AG04449 (cell line): ENCODE measurements around the gene ZNF341.

Experiments
- CTCF ChIA-PET: fragments of 350-600 bp; formaldehyde crosslinking; extraction: SDS; loops from one replicate; lab custom pipeline; 2021; ENCODE audit warnings: antibody characterized with exemption; lab: Yijun Ruan, JAX
- POLR2A ChIA-PET: fragments of 400-600, 350-600 bp; formaldehyde crosslinking; extraction: SDS; loops from one replicate; lab custom pipeline; 2020; ENCODE audit warnings: antibody characterized with exemption, inconsistent platforms; lab: Yijun Ruan, JAX
- DNase-seq: peaks from one replicate; pipeline ENCODE4 v3.0.0-alpha.2; 2010; ENCODE audit warnings: low read depth, low spot score
- H3K4me3 ChIP-seq: 2 replicates; pipeline ENCODE4 v1.5.1; 2011; ENCODE audit warnings: low read depth, mild to moderate bottlenecking, control low read depth, low read length
- CTCF ChIP-seq: IDR thresholded peaks from one replicate; pipeline ENCODE4 v1.5.1; 2011; ENCODE audit warnings: mild to moderate bottlenecking, moderate library complexity, low read length, control low read depth, inconsistent platforms; ENCODE audit not compliant: insufficient read depth; ENCODE audit errors: missing control alignments

ZNF341 gene

GRCh38 chr20:33710681-33711445 is 20.9 kb upstream of the ZNF341 start:
- no peak for DNase-seq
- no peak overlapping the region for H3K4me3 ChIP-seq
- ChIA-PET CTCF (interaction anchor here (1.0 kb wide), 1 partner anchor 15 kb away, joined by 3 read pairs; no protein-coding TSS in a partner anchor), POLR2A (interaction anchor here (0.9 kb wide), 1 partner anchor 9 kb away, joined by 3 read pairs; the partner anchor contains the start of gene PXMP4)
- TF ChIP-seq CTCF, result no peak

- POLR2A ChIA-PET, result interaction anchor here (0.9 kb wide), 1 partner anchor 8 kb away, joined by 3 read pairs; the partner anchor contains the start of gene PXMP4
Observed at GRCh38 chr20:33711446-33711738, 20.4 kb upstream of the ZNF341 start.

GRCh38 chr20:33713865-33714367 is 17.9 kb upstream of the ZNF341 start:
- POLR2A ChIA-PET, result no interaction called here
- no peak for TF ChIP-seq CTCF
- CTCF ChIA-PET, result interaction anchor here (1.0 to 1.2 kb wide), 2 partner anchors 16 to 47 kb away, joined by 3 read pairs; partner anchors contain the start of gene ACTL10

More at GRCh38 chr20:33711446-33711738, 20.4 kb upstream of the ZNF341 start:
- no peak overlapping the region for H3K4me3 ChIP-seq
- TF ChIP-seq CTCF, result no peak
- CTCF ChIA-PET, result interaction anchor here (1.0 kb wide), 1 partner anchor 14 kb away, joined by 3 read pairs; no protein-coding TSS in a partner anchor
- no peak for DNase-seq

GRCh38 chr20:33716498-33716897 is 15.3 kb upstream of the ZNF341 start:
- no peak for TF ChIP-seq CTCF
- POLR2A ChIA-PET, result no interaction called here
- no peak for DNase-seq
- no peak overlapping the region for H3K4me3 ChIP-seq
- CTCF ChIA-PET, result no interaction called here

More at GRCh38 chr20:33713865-33714367, 17.9 kb upstream of the ZNF341 start:
- no peak overlapping the region for H3K4me3 ChIP-seq
- DNase-seq, result no peak

- no peak for TF ChIP-seq CTCF
- CTCF ChIA-PET, result interaction anchor here (1.0 to 1.6 kb wide), 4 partner anchors 11 to 51 kb away, joined by 3 to 6 read pairs (median 4); partner anchors contain the start of gene ZNF341
- POLR2A ChIA-PET, result interaction anchor here (0.8 to 1.7 kb wide), 4 partner anchors 9 to 50 kb away, joined by 3 to 7 read pairs (median 3); no protein-coding TSS in a partner anchor
- DNase-seq, result no peak
- peak overlapping the region; percentile 97 for H3K4me3 ChIP-seq
Observed at GRCh38 chr20:33719277-33719988, 12.4 kb upstream of the ZNF341 start.
